Choroid plexus epithelial cell (primary cell): ENCODE results near the gene DLL1.

ENCODE experiments used
- DNase-seq: peaks from one replicate; pipeline ENCODE4 v3.0.0-alpha.2; 2010; ENCODE audit warnings: low read depth
- H3K4me3 ChIP-seq: 2 replicates; pipeline ENCODE4 v1.5.1; 2011; ENCODE audit warnings: low read depth, mild to moderate bottlenecking, control low read depth, low read length, moderate library complexity
- TF ChIP-seq, protein P1 (sequence below): conservative IDR thresholded peaks from 2 replicates; pipeline ENCODE4 v1.5.1; 2011; ENCODE audit warnings: low read depth, mild to moderate bottlenecking, control low read depth, inconsistent platforms, low read length, moderate library complexity

The DLL1 gene

DNA sequence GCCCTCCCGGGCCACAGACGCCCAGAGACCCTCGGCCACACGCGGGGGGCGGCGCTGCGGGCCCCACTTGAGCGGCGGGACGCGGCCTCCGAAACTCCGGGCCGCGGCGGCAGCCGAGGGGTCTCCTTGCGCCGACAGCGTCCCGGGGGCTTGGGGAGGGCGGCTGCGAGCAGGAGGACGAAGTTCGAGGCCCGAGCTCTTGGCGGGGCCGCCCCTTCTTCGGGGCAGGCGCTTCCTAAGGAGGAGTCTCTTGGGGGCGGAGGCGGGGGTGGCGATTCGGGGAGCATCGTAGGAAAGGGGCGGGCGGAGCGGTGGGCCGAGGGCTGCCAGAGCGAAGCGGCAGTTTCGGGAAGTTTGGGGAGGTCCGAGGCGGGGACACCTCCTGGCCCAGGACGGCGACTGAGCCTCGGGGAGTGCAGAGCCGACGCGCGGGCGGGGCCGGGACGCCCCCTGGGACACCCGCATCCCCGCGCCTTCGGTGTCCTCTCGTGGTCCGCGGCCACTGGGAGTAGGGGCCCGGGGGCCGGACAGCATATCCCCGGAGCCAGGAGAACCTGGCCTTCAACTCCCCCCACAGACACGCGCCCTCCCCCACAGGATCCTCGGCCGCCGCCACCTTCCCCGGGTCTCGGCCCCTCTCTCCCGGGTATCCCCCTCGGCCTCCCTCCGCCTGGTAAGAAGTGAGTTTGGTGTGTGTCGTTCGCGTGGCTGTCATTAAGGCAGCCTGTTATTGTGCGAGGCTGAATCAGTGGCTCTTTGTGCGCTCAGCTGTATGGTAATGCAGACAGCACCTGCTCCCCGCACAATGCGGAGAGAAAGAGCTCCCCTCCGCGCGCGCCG, 613 bp upstream of the DLL1 start:
- no peak for DNase-seq
- H3K4me3 ChIP-seq = peak overlapping the region; percentile 24

GRCh38 chr6:170289951-170290295, 955 bp downstream of the DLL1 start:
- H3K4me3 ChIP-seq = peak overlapping the region; percentile 59
- TF ChIP-seq, protein P1, sequence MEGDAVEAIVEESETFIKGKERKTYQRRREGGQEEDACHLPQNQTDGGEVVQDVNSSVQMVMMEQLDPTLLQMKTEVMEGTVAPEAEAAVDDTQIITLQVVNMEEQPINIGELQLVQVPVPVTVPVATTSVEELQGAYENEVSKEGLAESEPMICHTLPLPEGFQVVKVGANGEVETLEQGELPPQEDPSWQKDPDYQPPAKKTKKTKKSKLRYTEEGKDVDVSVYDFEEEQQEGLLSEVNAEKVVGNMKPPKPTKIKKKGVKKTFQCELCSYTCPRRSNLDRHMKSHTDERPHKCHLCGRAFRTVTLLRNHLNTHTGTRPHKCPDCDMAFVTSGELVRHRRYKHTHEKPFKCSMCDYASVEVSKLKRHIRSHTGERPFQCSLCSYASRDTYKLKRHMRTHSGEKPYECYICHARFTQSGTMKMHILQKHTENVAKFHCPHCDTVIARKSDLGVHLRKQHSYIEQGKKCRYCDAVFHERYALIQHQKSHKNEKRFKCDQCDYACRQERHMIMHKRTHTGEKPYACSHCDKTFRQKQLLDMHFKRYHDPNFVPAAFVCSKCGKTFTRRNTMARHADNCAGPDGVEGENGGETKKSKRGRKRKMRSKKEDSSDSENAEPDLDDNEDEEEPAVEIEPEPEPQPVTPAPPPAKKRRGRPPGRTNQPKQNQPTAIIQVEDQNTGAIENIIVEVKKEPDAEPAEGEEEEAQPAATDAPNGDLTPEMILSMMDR = no peak
- no peak for DNase-seq

More for the DNA sequence above, 613 bp upstream of the DLL1 start:
- TF ChIP-seq, protein P1 = no peak

DNA sequence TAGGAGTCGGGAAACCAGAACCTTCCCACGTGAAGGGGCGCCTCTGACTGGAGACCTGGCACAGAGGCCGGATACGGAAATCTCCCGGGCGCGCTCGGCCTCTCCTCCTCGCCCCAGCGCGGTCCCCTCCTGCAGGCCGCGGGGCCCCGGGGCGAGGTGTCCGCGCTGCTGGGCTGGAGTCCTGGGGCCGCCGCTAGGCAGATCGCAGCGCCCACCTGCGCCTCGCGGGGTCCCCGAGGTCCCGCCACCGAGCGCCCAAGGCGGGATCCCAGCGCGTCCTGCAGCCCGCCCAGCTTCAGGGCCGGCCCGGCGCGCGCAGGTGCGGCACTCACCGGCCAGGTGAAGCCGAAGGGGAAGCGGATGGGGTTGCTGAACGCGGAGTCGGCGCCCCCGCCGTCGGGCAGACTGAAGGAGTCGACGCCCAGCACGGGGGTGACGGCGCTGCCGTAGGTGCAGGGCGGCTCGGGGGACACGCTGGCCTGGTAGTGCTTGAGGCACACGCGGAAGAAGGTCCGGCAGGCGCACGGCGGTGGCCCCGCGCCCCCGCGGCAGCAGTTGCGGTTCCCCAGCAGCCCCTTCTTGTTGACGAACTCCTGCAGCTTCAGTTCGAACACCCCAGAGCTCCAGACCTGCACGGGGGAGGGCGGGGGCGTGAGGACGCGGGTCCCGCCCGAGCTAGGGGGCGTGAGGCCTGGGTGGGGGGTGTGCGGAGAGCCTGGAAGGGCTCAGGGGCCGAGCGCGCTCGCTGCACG, 1.5 kb downstream of the DLL1 start:
- DNase-seq = no peak
- H3K4me3 ChIP-seq = no peak overlapping the region
- TF ChIP-seq, protein P1 = no peak

DNA sequence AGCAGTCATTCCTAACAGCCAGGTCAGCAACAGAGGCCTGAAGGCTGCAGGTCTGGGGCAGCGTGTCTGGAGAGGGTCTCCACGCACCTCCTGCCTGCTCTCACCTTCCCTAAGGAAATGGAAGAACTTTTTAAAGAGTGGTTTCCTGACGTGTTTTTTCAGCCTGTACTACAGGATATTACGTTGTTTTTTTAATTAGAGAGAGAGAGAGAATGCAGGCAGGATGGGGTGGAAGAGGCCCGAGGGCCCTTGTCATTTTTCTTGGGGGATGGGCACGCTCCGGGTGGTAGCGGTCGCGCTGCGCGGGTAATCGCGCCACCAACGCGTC, 2.1 kb downstream of the DLL1 start:
- TF ChIP-seq, protein P1 = no peak
- no peak for DNase-seq
- H3K4me3 ChIP-seq = no peak overlapping the region

- no peak overlapping the region for H3K4me3 ChIP-seq
These were observed 2.7 kb downstream of the DLL1 start for GRCh38 chr6:170288091-170288631.

DNA sequence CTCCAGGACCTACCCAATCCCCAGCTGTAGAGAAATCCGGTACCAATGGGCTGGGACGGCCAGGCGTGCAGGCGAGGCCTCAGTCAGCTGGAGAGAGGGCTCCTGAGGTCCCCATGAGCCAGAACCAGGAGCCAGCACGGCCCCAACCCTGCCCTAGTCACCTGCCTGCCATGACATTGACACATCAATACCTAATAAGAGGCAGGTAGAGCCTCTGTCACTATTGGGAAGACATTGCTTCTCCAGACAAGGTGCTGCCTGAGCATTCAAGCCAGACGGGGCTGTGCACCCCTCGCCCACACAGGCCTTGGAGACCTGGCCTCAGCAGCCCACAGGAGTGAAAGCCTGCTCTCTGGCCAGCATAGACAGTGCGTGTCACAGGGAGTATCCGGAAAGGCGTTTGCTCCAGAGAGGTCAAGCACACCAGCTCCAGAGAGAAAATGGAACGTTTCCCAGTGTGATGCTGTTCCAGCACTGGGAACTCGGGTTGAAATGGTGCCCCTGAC, 3.5 kb downstream of the DLL1 start:
- DNase-seq = no peak
- H3K4me3 ChIP-seq = no peak overlapping the region
- TF ChIP-seq, protein P1 = no peak

More at GRCh38 chr6:170288091-170288631, 2.7 kb downstream of the DLL1 start:
- no peak for DNase-seq
- TF ChIP-seq, protein P1 = no peak
